Osteoblast (primary cell): ENCODE results near the gene WDR7. TPM values are rescaled to one million over a fixed set of nuclear protein-coding genes. Genes with fewer than 3 reads are reported as not detected.

Experiments used
- DNase-seq: peaks from one replicate; pipeline ENCODE4 v3.0.0; 2011; ENCODE audit warnings: low spot score, mixed read lengths; ENCODE audit not compliant: insufficient read length; ENCODE audit errors: missing footprints
- H2AFZ ChIP-seq: 2 replicates; pipeline ENCODE4 v1.6.0; 2011; ENCODE audit warnings: mild to moderate bottlenecking, low read length
- H3K27ac ChIP-seq: 2 replicates; pipeline ENCODE4 v1.5.1; 2011; ENCODE audit warnings: mild to moderate bottlenecking, low read depth, low read length, moderate library complexity
- H3K27me3 ChIP-seq: 2 replicates; pipeline ENCODE4 v1.6.0; 2012; ENCODE audit warnings: mild to moderate bottlenecking, control low read depth, inconsistent platforms, low read length, moderate library complexity; ENCODE audit not compliant: insufficient read depth
- H3K36me3 ChIP-seq: 2 replicates; pipeline ENCODE4 v1.5.1; 2011; ENCODE audit warnings: mild to moderate bottlenecking, low read length, control low read depth, moderate library complexity; ENCODE audit not compliant: insufficient read depth
- H3K4me1 ChIP-seq: 2 replicates; pipeline ENCODE4 v1.5.1; 2011; ENCODE audit warnings: mild to moderate bottlenecking, low read length, control low read depth, moderate library complexity; ENCODE audit not compliant: insufficient read depth
- H3K4me2 ChIP-seq: 2 replicates; pipeline ENCODE4 v1.6.0; 2011; ENCODE audit warnings: mild to moderate bottlenecking, low read length; ENCODE audit not compliant: insufficient read depth
- H3K4me3 ChIP-seq: fragments of 200-600 bp; sonication (generic); 3 replicates; pipeline ENCODE4 v1.5.1; 2012; ENCODE audit warnings: mild to moderate bottlenecking, low read length, inconsistent platforms; ENCODE audit not compliant: insufficient read depth
- H3K79me2 ChIP-seq: 2 replicates; pipeline ENCODE4 v1.6.0; 2012; ENCODE audit warnings: mild to moderate bottlenecking, low read length, control low read depth, inconsistent platforms; ENCODE audit not compliant: insufficient read depth
- H3K9me3 ChIP-seq: 2 replicates; pipeline ENCODE4 v1.5.1; 2011; ENCODE audit warnings: low read depth, low read length, control low read depth
- H4K20me1 ChIP-seq: 2 replicates; pipeline ENCODE4 v1.6.0; 2012; ENCODE audit warnings: mild to moderate bottlenecking, low read length, control low read depth; ENCODE audit not compliant: insufficient read depth
- total RNA-seq: library from RNA; depleted of rRNA; stranded (reverse); fragments of >200 nt; gene quantifications from 2 replicates; pipeline ENCODE4 v1.2.3, GENCODE V29; 2012
- TF ChIP-seq, protein P1 (sequence below): IDR thresholded peaks from 2 replicates; pipeline ENCODE4 v1.5.1; 2011; ENCODE audit warnings: mild to moderate bottlenecking, low read depth, low read length, moderate library complexity; ENCODE audit errors: extremely low read depth

WDR7 gene
- total RNA-seq, 1 donor, result 23.2 TPM

GRCh38 chr18:57081899-57082298, 430.7 kb downstream of the WDR7 start:
- Histone ChIP-seq H2AFZ (no peak overlapping the region), H3K4me1 (no peaks in the 10 kb centered on the region), H3K27ac (no peak overlapping the region), H3K27me3 (no peaks in the 10 kb centered on the region), H3K9me3 (no peaks in the 10 kb centered on the region), H3K4me2 (no peak overlapping the region), H3K4me3 (no peak overlapping the region), H3K79me2 (no peaks in the 10 kb centered on the region), H3K36me3 (no peaks in the 10 kb centered on the region), H4K20me1 (no peaks in the 10 kb centered on the region)
- TF ChIP-seq, protein P1, sequence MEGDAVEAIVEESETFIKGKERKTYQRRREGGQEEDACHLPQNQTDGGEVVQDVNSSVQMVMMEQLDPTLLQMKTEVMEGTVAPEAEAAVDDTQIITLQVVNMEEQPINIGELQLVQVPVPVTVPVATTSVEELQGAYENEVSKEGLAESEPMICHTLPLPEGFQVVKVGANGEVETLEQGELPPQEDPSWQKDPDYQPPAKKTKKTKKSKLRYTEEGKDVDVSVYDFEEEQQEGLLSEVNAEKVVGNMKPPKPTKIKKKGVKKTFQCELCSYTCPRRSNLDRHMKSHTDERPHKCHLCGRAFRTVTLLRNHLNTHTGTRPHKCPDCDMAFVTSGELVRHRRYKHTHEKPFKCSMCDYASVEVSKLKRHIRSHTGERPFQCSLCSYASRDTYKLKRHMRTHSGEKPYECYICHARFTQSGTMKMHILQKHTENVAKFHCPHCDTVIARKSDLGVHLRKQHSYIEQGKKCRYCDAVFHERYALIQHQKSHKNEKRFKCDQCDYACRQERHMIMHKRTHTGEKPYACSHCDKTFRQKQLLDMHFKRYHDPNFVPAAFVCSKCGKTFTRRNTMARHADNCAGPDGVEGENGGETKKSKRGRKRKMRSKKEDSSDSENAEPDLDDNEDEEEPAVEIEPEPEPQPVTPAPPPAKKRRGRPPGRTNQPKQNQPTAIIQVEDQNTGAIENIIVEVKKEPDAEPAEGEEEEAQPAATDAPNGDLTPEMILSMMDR, result no peak
- DNase-seq, result no peak

DNA sequence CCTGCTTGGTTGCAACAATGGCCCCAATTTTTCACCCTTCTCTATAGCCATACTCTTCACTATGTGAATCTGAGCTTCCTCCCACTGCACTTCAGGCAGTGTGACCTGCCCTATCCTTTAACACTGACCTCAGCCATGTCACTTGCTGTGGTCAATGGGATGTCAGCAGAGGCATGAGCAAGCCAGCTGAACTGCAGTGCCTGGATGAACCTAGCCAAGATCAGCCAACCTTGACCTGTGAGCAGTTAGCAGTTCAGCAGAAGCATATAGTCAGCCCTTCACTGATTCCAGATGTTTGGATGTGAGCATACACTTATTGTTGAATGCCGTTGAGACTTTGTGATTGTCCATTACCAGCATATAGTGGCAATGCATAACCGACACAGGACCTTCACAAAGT, 432.3 kb downstream of the WDR7 start:
- no peaks in the 10 kb centered on the region for H3K27me3 ChIP-seq
- TF ChIP-seq, protein P1, result no peak
- no peak overlapping the region for H3K27ac ChIP-seq
- H3K4me3 ChIP-seq, result no peak overlapping the region
- no peak overlapping the region for H3K4me2 ChIP-seq
- no peaks in the 10 kb centered on the region for H3K36me3 ChIP-seq
- no peaks in the 10 kb centered on the region for H3K9me3 ChIP-seq
- no peaks in the 10 kb centered on the region for H3K79me2 ChIP-seq
- H4K20me1 ChIP-seq, result no peaks in the 10 kb centered on the region
- no peak overlapping the region for H2AFZ ChIP-seq
- no peaks in the 10 kb centered on the region for H3K4me1 ChIP-seq
- DNase-seq, result no peak

- Histone ChIP-seq H3K4me3 (no peak overlapping the region), H3K79me2 (no peaks in the 10 kb centered on the region), H3K4me2 (no peak overlapping the region), H3K4me1 (no peaks in the 10 kb centered on the region), H3K36me3 (no peaks in the 10 kb centered on the region), H2AFZ (no peak overlapping the region), H3K27ac (no peak overlapping the region), H4K20me1 (no peaks in the 10 kb centered on the region), H3K9me3 (no peaks in the 10 kb centered on the region), H3K27me3 (no peaks in the 10 kb centered on the region)
- DNase-seq, result no peak
- TF ChIP-seq, protein P1, result no peak
These were observed 433.4 kb downstream of the WDR7 start for GRCh38 chr18:57084331-57085271.

DNA sequence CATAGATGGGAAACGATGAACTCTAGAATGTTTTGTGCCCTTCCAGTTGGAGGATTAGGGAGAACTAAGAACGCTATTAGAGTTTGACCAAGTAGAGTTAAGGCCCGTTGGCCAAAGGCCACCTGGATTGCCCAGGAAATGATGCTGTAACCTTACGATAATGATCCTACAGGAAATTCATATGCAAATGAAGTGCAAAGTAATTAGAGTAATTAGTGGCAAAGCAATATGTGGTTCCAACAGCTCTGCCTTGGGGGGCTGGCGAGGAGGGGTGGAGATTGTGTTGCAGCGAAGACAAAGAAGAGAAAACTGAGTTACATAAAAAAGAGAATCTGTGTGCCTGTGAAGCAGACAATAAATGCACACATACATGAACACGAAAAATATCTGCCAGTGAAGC, 434.2 kb downstream of the WDR7 start:
- Histone ChIP-seq H3K27ac (no peak overlapping the region), H3K4me1 (no peaks in the 10 kb centered on the region), H3K4me2 (no peak overlapping the region), H3K36me3 (no peaks in the 10 kb centered on the region), H3K9me3 (no peaks in the 10 kb centered on the region), H3K79me2 (no peaks in the 10 kb centered on the region), H3K4me3 (no peak overlapping the region), H2AFZ (no peak overlapping the region), H4K20me1 (no peaks in the 10 kb centered on the region), H3K27me3 (no peaks in the 10 kb centered on the region)
- no peak for DNase-seq
- TF ChIP-seq, protein P1, result no peak
